Measurements from ENCODE around the gene SYTL3. TPM values are rescaled to one million over a fixed set of nuclear protein-coding genes. Genes with fewer than 3 reads are reported as not detected.
A peak's percentile ranks its signal among the peaks of the same experiment; 100 is the strongest.

The SYTL3 gene
- total and polyA plus RNA-seq, 9 of the 15 experiments (the other 6 are each of a cell fraction or from before 2014, with no cell fraction given): 0.04 to 0.46 (median 0.17) TPM; not detected in 1

GRCh38 chr6:158630938-158631616, 18.8 kb upstream of the SYTL3 start (continued):
- TF ChIP-seq IFI16 (CRISPR knock-in tag; IDR thresholded peaks at IDR 0.05) (no peak), ZBTB17 (CRISPR knock-in tag; IDR thresholded peaks at IDR 0.05) (no peak), SP1 (CRISPR knock-in tag; IDR thresholded peaks at IDR 0.05) (0 out of 2 replicates have a peak, but pooled peaks have one; percentile 2), NUFIP1 (IDR thresholded peaks at IDR 0.05; ENCODE audit: partially characterized antibody) (no peak), RB1 (IDR thresholded peaks at IDR 0.05; ENCODE audit: low read depth) (no peak), ZNF316 (IDR thresholded peaks at IDR 0.05) (no peak), ARID3B (CRISPR knock-in tag; IDR thresholded peaks at IDR 0.05; ENCODE audit: borderline replicate concordance) (no peak; the same call in 1 of the 2 replicates), ZNF77 (CRISPR knock-in tag; IDR thresholded peaks at IDR 0.05) (no peak), HIVEP1 (CRISPR knock-in tag; IDR thresholded peaks at IDR 0.05) (no peak), TAF7 (tag; IDR thresholded peaks at IDR 0.05) (no peak), MIER1 (IDR thresholded peaks at IDR 0.05; ENCODE audit: low read depth) (no peak), E2F5 (CRISPR knock-in tag; IDR thresholded peaks at IDR 0.05) (0 out of 2 replicates have a peak, but pooled peaks have one; percentile 40)

Measured in K562 (cell line).